H1 (cell line): Measurements from ENCODE around the gene AOAH. TPM values are rescaled to one million over a fixed set of nuclear protein-coding genes. Genes with fewer than 3 reads are reported as not detected.

Experiments
- CTCF ChIA-PET: fragments of 300-600 bp; sonication (Branson Sonifier 250); formaldehyde crosslinking; loops from one replicate; lab custom pipeline; 2021; ENCODE audit not compliant: partially characterized antibody; lab: Charles Lee
- POLR2A ChIA-PET: fragments of 300-600 bp; sonication (Branson Sonifier 250); formaldehyde crosslinking; loops from one replicate; lab custom pipeline; 2021; ENCODE audit warnings: inconsistent platforms; ENCODE audit not compliant: partially characterized antibody; lab: Charles Lee
- DNase-seq, 2 experiments: peaks; one replicate each; pipeline versions ENCODE4 v3.0.0 to v3.0.0-alpha.2; 2010 to 2022; ENCODE audit warnings: low spot score in 2 of 2, low read depth in 1 of 2, mixed read lengths in 1 of 2
- FAIRE-seq: peaks from 2 replicates; lab custom pipeline; 2011; peaks lifted over from hg19 to GRCh38; lab: Jason Lieb, UNC
- H2AFZ ChIP-seq: 2 replicates; pipeline ENCODE4 v1.8.1; 2012; ENCODE audit warnings: low read length, inconsistent platforms
- H2AK5ac ChIP-seq: 2 replicates; pipeline ENCODE4 v1.6.1; 2013; ENCODE audit warnings: low read depth, low read length
- H2BK120ac ChIP-seq: replicated peaks from 2 replicates; pipeline ENCODE3; 2013; ENCODE audit warnings: low read depth, low read length, inconsistent platforms
- H2BK12ac ChIP-seq: 2 replicates; pipeline ENCODE4 v1.6.1; 2013; ENCODE audit warnings: low read depth, low read length
- H2BK15ac ChIP-seq: 2 replicates; pipeline ENCODE4 v1.6.1; 2013; ENCODE audit warnings: low read length
- H2BK20ac ChIP-seq: 2 replicates; pipeline ENCODE4 v1.6.1; 2013; ENCODE audit warnings: low read length
- H2BK5ac ChIP-seq: 2 replicates; pipeline ENCODE4 v1.6.1; 2013; ENCODE audit warnings: low read depth, low read length
- H3K14ac ChIP-seq: 2 replicates; pipeline ENCODE4 v1.6.1; 2013; ENCODE audit warnings: inconsistent platforms; ENCODE audit not compliant: insufficient read length
- H3K18ac ChIP-seq: 2 replicates; pipeline ENCODE4 v1.6.1; 2013; ENCODE audit warnings: low read length; ENCODE audit errors: extremely low read depth
- H3K23ac ChIP-seq: 2 replicates; pipeline ENCODE4 v1.6.1; 2013; ENCODE audit warnings: inconsistent platforms; ENCODE audit not compliant: insufficient read length
- H3K23me2 ChIP-seq: 2 replicates; pipeline ENCODE4 v1.6.1; 2013; ENCODE audit warnings: low read depth, low read length
- H3K27ac ChIP-seq: 2 replicates; pipeline ENCODE4 v1.6.1; 2011; ENCODE audit warnings: low read depth, low read length, inconsistent platforms
- H3K27me3 ChIP-seq, 4 experiments: replicated peaks in 1 of 4; 1 replicate in 1 of 4; 2 replicates in 3 of 4; pipeline versions ENCODE4 v1.6.1 to v1.8.1; 2011 to 2013; ENCODE audit warnings: low read length in 3 of 4, mild to moderate bottlenecking in 3 of 4, inconsistent platforms in 2 of 4, mixed read lengths in 2 of 4, moderate library complexity in 1 of 4; ENCODE audit not compliant: control insufficient read depth in 3 of 4, insufficient read depth in 3 of 4; ENCODE audit errors: extremely low read depth in 1 of 4
- H3K36me3 ChIP-seq, 4 experiments: 2 replicates each; pipeline versions ENCODE4 v1.6.1 to v1.8.1; 2011 to 2013; ENCODE audit warnings: mild to moderate bottlenecking in 4 of 4, low read length in 3 of 4, moderate library complexity in 2 of 4, control low read depth in 1 of 4, inconsistent platforms in 1 of 4; ENCODE audit not compliant: insufficient read depth in 4 of 4, control insufficient read depth in 2 of 4
- H3K4ac ChIP-seq: replicated peaks from 2 replicates; pipeline ENCODE3; 2013; ENCODE audit warnings: low read length, low read depth, mixed read lengths, inconsistent platforms; ENCODE audit not compliant: insufficient read length
- H3K4me1 ChIP-seq, 4 experiments: replicated peaks in 1 of 4; 1 replicate in 1 of 4; 2 replicates in 3 of 4; pipeline versions ENCODE4 v1.6.1 to v1.8.1; 2011 to 2013; ENCODE audit warnings: low read length in 3 of 4, inconsistent platforms in 2 of 4, mixed read lengths in 1 of 4; ENCODE audit not compliant: insufficient read depth in 4 of 4, control insufficient read depth in 3 of 4
- H3K4me2 ChIP-seq, 2 experiments: 2 replicates each; pipeline versions ENCODE4 v1.6.1 to v1.8.1; 2011 to 2013; ENCODE audit warnings: low read depth in 2 of 2, low read length in 2 of 2, control low read depth in 1 of 2, inconsistent platforms in 1 of 2, mild to moderate bottlenecking in 1 of 2; ENCODE audit not compliant: insufficient read depth in 1 of 2
- H3K4me3 ChIP-seq, 4 experiments: fragments of 200-600, 300-600 bp in 1 of 4; sonication (generic), shearing (Covaris generic), sonication (Bioruptor Twin) in 1 of 4; 2 replicates each; pipeline versions ENCODE4 v1.5.1 to v1.8.1; 2011 to 2016; ENCODE audit warnings: low read length in 4 of 4, low read depth in 3 of 4, control low read depth in 2 of 4, inconsistent platforms in 2 of 4, mild to moderate bottlenecking in 2 of 4, mixed read lengths in 1 of 4, moderate library complexity in 1 of 4; ENCODE audit not compliant: insufficient read depth in 2 of 4; ENCODE audit errors: extremely low read depth in 1 of 4
- H3K56ac ChIP-seq: replicated peaks from 2 replicates; pipeline ENCODE3; 2013; ENCODE audit warnings: low read depth, mild to moderate bottlenecking, mixed read lengths, low read length, inconsistent platforms; ENCODE audit not compliant: insufficient read length
- H3K79me1 ChIP-seq: 2 replicates; pipeline ENCODE4 v1.6.1; 2013; ENCODE audit warnings: low read depth, low read length, control low read depth
- H3K79me2 ChIP-seq, 2 experiments: 2 replicates each; pipeline versions ENCODE4 v1.6.1 to v1.8.1; 2012 to 2013; ENCODE audit warnings: low read length in 2 of 2, mild to moderate bottlenecking in 2 of 2, inconsistent platforms in 1 of 2; ENCODE audit not compliant: insufficient read depth in 2 of 2, control insufficient read depth in 1 of 2
- H3K9ac ChIP-seq, 4 experiments: replicated peaks in 1 of 4; 1 replicate in 1 of 4; 2 replicates in 3 of 4; pipeline versions ENCODE4 v1.6.1 to v1.8.1; 2011 to 2013; ENCODE audit warnings: low read depth in 3 of 4, low read length in 3 of 4, control low read depth in 2 of 4, mild to moderate bottlenecking in 2 of 4, moderate library complexity in 2 of 4, inconsistent platforms in 1 of 4; ENCODE audit errors: extremely low read depth in 1 of 4
- H3K9me3 ChIP-seq, 2 experiments: 2 replicates each; pipeline versions ENCODE4 v1.6.1 to v1.8.1; 2012 to 2013; ENCODE audit warnings: mild to moderate bottlenecking in 2 of 2, moderate library complexity in 2 of 2, control low read depth in 1 of 2, inconsistent platforms in 1 of 2, low read depth in 1 of 2, low read length in 1 of 2, mixed read lengths in 1 of 2; ENCODE audit not compliant: insufficient read depth in 2 of 2
- H4K20me1 ChIP-seq, 2 experiments: replicated peaks in 1 of 2; 2 replicates each; pipeline versions ENCODE3 to v1.8.1; 2011 to 2013; ENCODE audit warnings: inconsistent platforms in 2 of 2, low read length in 2 of 2, mild to moderate bottlenecking in 1 of 2; ENCODE audit not compliant: insufficient read depth in 2 of 2, control insufficient read depth in 1 of 2
- H4K5ac ChIP-seq: 2 replicates; pipeline ENCODE4 v1.6.1; 2013; ENCODE audit warnings: low read length, low read depth, mixed read lengths, inconsistent platforms; ENCODE audit not compliant: insufficient read length
- H4K8ac ChIP-seq: 2 replicates; pipeline ENCODE4 v1.8.0; 2013; ENCODE audit warnings: mild to moderate bottlenecking, moderate library complexity, low read length, inconsistent platforms; ENCODE audit not compliant: insufficient read depth; ENCODE audit errors: extremely low read depth
- H4K91ac ChIP-seq: replicated peaks from 2 replicates; pipeline ENCODE3; 2013; ENCODE audit warnings: low read length, mixed read lengths, inconsistent platforms; ENCODE audit not compliant: insufficient read length
- E2F6 ChIP-seq: IDR thresholded peaks from 2 replicates; pipeline ENCODE4 v1.6.1; 2012; ENCODE audit warnings: inconsistent platforms
- EZH2 ChIP-seq: fragments of 200-600 bp; sonication (generic); IDR thresholded peaks from 2 replicates; pipeline ENCODE4 v1.7.1; 2012; ENCODE audit warnings: low read depth, mild to moderate bottlenecking, moderate library complexity, low read length, inconsistent platforms; ENCODE audit not compliant: severe bottlenecking
- KDM4A ChIP-seq: IDR thresholded peaks from one replicate; pipeline ENCODE4 v1.7.1; 2012; ENCODE audit warnings: low read depth, mild to moderate bottlenecking, moderate library complexity, low read length, inconsistent platforms; ENCODE audit not compliant: severe bottlenecking
- MAX ChIP-seq: IDR thresholded peaks from 2 replicates; pipeline ENCODE4 v1.6.1; 2012; ENCODE audit warnings: inconsistent platforms
- NRF1 ChIP-seq: IDR thresholded peaks from 2 replicates; pipeline ENCODE4 v1.6.1; 2011; ENCODE audit warnings: mild to moderate bottlenecking, low read depth, low read length, improper control_type of control experiment
- POLR2A ChIP-seq, 2 experiments: IDR thresholded peaks; 1 replicate in 1 of 2; 2 replicates in 1 of 2; pipeline ENCODE4 v1.6.1; 2011; ENCODE audit warnings: low read depth in 2 of 2, low read length in 2 of 2, mild to moderate bottlenecking in 2 of 2; ENCODE audit errors: control extremely low read depth in 1 of 2
- POU5F1 ChIP-seq: IDR thresholded peaks from 2 replicates; pipeline ENCODE4 v1.6.1; 2011; ENCODE audit warnings: low read depth, mild to moderate bottlenecking, low read length, moderate library complexity
- SIN3A ChIP-seq, 2 experiments: IDR thresholded peaks in 1 of 2; conservative IDR thresholded peaks in 1 of 2; 2 replicates each; pipeline ENCODE4 v1.6.1; 2011 to 2012; ENCODE audit warnings: low read length in 2 of 2, improper control_type of control experiment in 1 of 2, low read depth in 1 of 2, mild to moderate bottlenecking in 1 of 2
- SIX5 ChIP-seq: IDR thresholded peaks from 2 replicates; pipeline ENCODE4 v1.6.1; 2011; ENCODE audit warnings: mild to moderate bottlenecking, low read depth, low read length
- SUZ12 ChIP-seq: fragments of 200-600 bp; sonication (generic); IDR thresholded peaks from 2 replicates; pipeline ENCODE4 v1.6.1; 2012; ENCODE audit warnings: mild to moderate bottlenecking, inconsistent platforms, low read length, moderate library complexity, mixed read lengths
- TAF7 ChIP-seq: optimal IDR thresholded peaks from 2 replicates; pipeline ENCODE3; 2011; ENCODE audit warnings: low read depth, mild to moderate bottlenecking, inconsistent platforms, low read length, moderate library complexity, borderline replicate concordance
- WGBS, 2 experiments: shearing (Covaris generic) in 1 of 2; methylation state at CpG; one replicate each; pipeline versions ENCODE4 v1.1.6 to v1.1.7; 2013 to 2015; ENCODE audit warnings: low lambda C conversion rate in 2 of 2, mixed read lengths in 2 of 2, inconsistent platforms in 1 of 2, low coverage in 1 of 2, missing lambda C conversion rate in 1 of 2; ENCODE audit not compliant: insufficient replicate concordance in 2 of 2, insufficient coverage in 1 of 2, insufficient read length in 1 of 2; ENCODE audit errors: extremely low coverage in 1 of 2, missing lambda C conversion rate in 1 of 2; 5-methylcytosine and 5-hydroxymethylcytosine counted together
- polyA plus RNA-seq, 7 experiments: library from polyadenylated mRNA; depleted of rRNA in 3 of 7; stranded (reverse) in 5 of 7; unstranded in 2 of 7; fragments of >200 nt in 5 of 7; fragments of 200-250 nt in 2 of 7; gene quantifications; 1 replicate in 5 of 7; 2 replicates in 1 of 7; 4 replicates in 1 of 7; pipeline versions ENCODE4 v1.2.1 to v1.2.3, GENCODE V29; 2011 to 2013; ENCODE audit warnings: missing spikeins in 2 of 7, mixed read lengths in 2 of 7
- total RNA-seq: library from RNA; stranded (reverse); fragmentation: NEBNext Ultra II Directional; extraction: Animal tissue kit (Norgen Biotek cat#: 25700); gene quantifications from 2 replicates; pipeline ENCODE4 v1.2.1, GENCODE V29; 2021

The AOAH gene
- total and polyA plus RNA-seq, 2 of the 8 experiments (the other 6 are each of a cell fraction or from before 2014, with no cell fraction given) = 0.08 TPM; not detected in 1

- POLR2A ChIA-PET = no interaction called here
- Histone ChIP-seq H3K79me2 (no peaks in the 10 kb centered on the region), H2AFZ (no peak overlapping the region), H3K4me1 (no peaks in the 10 kb centered on the region), H2BK12ac (no peak overlapping the region), H3K23ac (no peak overlapping the region), H3K36me3 (no peaks in the 10 kb centered on the region), H2AK5ac (no peak overlapping the region), H3K4ac (no peak overlapping the region), H3K4me2 (no peak overlapping the region), H3K23me2 (no peaks in the 10 kb centered on the region), H3K27me3 (no peaks in the 10 kb centered on the region), H4K5ac (no peak overlapping the region), H4K20me1 (no peaks in the 10 kb centered on the region), H2BK5ac (no peak overlapping the region), H3K4me3 (no peak overlapping the region), H3K18ac (no peak overlapping the region), H3K9ac (no peak overlapping the region), H3K56ac (no peak overlapping the region), H3K27ac (no peak overlapping the region), H2BK20ac (no peak overlapping the region), H3K14ac (no peak overlapping the region), H2BK15ac (no peak overlapping the region), H3K79me1 (no peaks in the 10 kb centered on the region), H3K9me3 (no peaks in the 10 kb centered on the region), H4K8ac (no peak overlapping the region), H2BK120ac (no peak overlapping the region), H4K91ac (no peak overlapping the region)
- FAIRE-seq = no peak
- CTCF ChIA-PET = no interaction called here
- WGBS, 2 experiments = 100% methylated on average over 1 of the region's 1 CpG; no CpG with 5 or more reads in 1 of the 2 experiments
- DNase-seq = no peak
- TF ChIP-seq POU5F1 = no peak
- TF ChIP-seq SIN3A (conservative IDR thresholded peaks at IDR 0.05 in 1 of 2, IDR thresholded peaks at IDR 0.05 in 1 of 2; ENCODE audit: low read depth in 1 of 2, low read length in 2 of 2) = no peak
- TF ChIP-seq KDM4A = no peak
- TF ChIP-seq SIX5 = no peak
- TF ChIP-seq EZH2 = no peak
- no peak for TF ChIP-seq POLR2A (IDR thresholded peaks at IDR 0.05; ENCODE audit: control extremely low read depth in 1 of 2, low read depth in 2 of 2, low read length in 2 of 2)
- no peak for TF ChIP-seq NRF1
- no peak for TF ChIP-seq E2F6
- no peak for TF ChIP-seq TAF7
- no peak for TF ChIP-seq MAX
- TF ChIP-seq SUZ12 = no peak
Observed at GRCh38 chr7:36732806-36733205, 8.5 kb upstream of the AOAH start.
